ENCODE measurements around the gene BCAM. TPM values are rescaled to one million over a fixed set of nuclear protein-coding genes. Genes with fewer than 3 reads are reported as not detected.

BCAM gene
- total RNA-seq, 4 donors from 2014 or later = 83.5 to 139 (median 90.9) TPM

DNA sequence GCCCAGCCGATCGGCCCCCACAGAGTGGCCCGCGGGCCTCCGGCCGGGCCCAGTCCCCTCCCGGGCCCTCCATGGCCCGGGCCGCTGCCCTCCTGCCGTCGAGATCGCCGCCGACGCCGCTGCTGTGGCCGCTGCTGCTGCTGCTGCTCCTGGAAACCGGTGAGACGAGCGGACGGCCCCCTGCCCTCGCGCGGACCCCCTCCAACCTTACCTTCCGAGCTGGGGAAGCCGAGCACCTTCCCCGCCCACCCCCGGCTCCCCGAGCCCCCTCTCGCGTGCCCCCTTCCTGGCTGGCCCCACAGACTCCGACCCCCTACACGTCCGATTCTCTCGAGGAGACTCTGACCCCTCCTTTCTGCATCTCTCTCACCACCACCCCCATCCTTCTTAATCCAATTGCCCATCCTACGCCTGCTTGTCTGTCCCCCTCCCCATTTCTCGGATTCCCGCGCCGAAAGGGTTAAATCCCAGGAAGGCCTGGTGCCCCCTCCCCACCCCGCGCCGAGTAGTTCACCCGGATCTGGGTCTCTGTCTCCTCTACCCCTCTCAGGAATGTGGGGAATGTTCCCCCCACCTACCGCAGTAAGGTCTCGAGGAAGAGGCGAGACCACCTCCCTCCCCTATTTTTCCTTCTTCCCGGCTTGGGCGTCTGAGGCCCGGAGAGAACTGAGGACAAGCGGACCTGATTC is 37.7 kb downstream of the BCAM start:
- Histone ChIP-seq H3K36me3 (peaks cover 0 to 4% (median 0%) of the 10 kb centered on the region in 3 donors), H3K27ac (peak overlapping the region; percentile 92 to 100 (median 98)), H3K27me3 (no peaks in the 10 kb centered on the region), H3K4me3 (peak overlapping the region; percentile 74 to 100 (median 89)), H3K9me3 (no peaks in the 10 kb centered on the region), H3K4me1 (peaks cover 3 to 53% (median 17%) of the 10 kb centered on the region in 4 donors)
- TF ChIP-seq POLR2A (IDR thresholded peaks at IDR 0.05) = no peak
- TF ChIP-seq CTCF (IDR thresholded peaks at IDR 0.05) = peak in 1 of 5 experiments; percentile 10
- TF ChIP-seq EP300 (IDR thresholded peaks at IDR 0.05) = no peak
- DNase-seq (ENCODE audit: low spot score in 2 of 2) = no peak
- 1% methylated on average over 31 to 50 of the region's 51 CpGs for WGBS, 2 donors

DNA sequence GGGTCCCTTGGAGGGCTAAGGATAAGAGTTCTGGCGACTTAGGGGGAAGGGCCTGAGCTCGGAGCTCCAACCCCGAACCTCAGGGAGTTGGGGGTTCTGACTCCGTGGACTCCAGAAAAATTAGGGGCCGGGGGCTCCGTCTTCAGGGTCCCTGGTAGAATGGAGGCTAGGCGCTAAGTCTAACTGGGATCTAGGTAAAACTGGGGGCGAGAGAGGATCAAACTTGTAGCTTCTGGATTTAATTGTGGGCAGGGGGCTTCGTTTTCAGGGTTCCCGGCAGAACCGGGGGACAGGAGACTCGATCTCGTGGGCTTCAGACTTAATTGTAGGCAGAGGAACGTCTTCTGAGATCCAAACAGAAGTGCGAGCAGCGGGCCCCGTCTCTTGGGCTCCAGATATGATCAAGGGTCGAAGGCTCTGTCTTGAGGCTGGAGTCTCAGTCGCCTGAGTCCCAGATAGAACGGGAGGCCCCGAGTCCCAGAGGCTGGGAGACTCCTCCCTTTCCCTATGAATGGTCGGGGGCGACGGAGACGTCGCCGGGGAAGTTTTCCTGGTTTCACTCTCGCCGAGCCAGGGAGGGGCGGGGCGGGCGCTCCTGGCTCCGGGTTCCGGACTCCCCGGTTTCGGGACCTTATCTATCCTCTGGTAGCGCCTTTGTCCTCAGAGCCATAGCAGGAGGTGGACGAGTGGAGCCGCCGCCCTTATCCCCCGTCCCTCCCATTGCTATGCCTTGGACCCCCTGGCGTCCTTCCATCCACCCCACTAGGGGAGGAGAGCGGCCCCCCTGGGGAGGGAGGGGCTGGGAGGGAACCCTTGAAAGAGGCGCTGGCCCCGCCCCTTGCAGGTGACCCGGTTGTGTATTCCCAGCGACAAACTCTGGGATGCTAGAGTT is 38.5 kb downstream of the BCAM start:
- peak; percentile 62 to 65 for DNase-seq (ENCODE audit: low spot score in 2 of 2)
- peak overlapping the region; percentile 74 to 100 (median 89) for H3K4me3 ChIP-seq
- peaks cover 0 to 8% (median 0%) of the 10 kb centered on the region in 3 donors for H3K36me3 ChIP-seq
- no peaks in the 10 kb centered on the region for H3K9me3 ChIP-seq
- WGBS, 2 donors = 0 to 2% methylated on average over 30 to 43 of the region's 47 CpGs
- H3K27me3 ChIP-seq = no peaks in the 10 kb centered on the region
- H3K4me1 ChIP-seq = peaks cover 3 to 58% (median 17%) of the 10 kb centered on the region in 4 donors
- TF ChIP-seq CTCF (IDR thresholded peaks at IDR 0.05) (no peak), EP300 (IDR thresholded peaks at IDR 0.05) (peak; percentile 16 to 82), POLR2A (IDR thresholded peaks at IDR 0.05) (peak; percentile 18 to 68)
- H3K27ac ChIP-seq = peak overlapping the region; percentile 92 to 100 (median 98)

DNA sequence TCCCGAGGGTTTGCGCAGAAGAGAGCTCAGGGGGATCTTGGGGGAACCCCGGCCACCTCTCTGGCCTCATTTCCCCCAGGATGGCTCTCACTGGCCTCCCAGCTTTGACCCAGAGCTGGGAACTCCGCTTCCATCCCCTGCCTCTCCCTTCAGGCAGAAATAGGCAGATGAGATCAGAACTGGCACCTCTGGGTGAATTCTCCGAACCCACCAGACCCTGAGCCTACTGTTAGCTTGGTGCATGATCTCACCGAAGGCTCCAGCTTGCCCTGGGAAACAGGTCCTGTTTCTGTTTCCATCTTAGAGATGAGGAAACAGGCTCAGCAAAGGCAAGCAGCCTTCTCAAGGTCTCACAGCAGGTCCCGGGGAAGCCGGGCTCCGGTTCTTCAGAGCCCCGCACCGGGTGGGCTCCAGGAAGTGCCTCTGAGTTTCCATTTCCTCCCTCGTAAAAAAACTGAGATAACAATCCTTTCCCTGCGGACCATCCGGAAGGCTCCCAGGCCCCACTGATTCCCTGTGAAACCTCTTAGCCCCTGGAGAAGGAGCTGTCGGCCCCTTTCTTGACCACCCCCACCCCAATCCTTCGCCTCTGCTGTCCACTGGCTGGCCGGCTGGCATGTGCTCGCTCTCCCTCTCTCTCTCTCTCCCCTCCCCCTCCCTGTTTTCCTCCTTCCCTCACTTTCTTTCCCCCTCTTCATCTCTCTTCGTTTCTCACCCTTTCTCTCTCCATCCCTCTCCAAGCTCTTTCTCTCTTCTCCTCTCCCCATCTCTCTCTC is 39.3 kb downstream of the BCAM start:
- Histone ChIP-seq H3K9me3 (no peaks in the 10 kb centered on the region), H3K4me3 (peak overlapping the region; percentile 74 to 100 (median 89)), H3K4me1 (peaks cover 3 to 64% (median 17%) of the 10 kb centered on the region in 4 donors), H3K27ac (peak overlapping the region; percentile 92 to 100 (median 98)), H3K27me3 (no peaks in the 10 kb centered on the region), H3K36me3 (peaks cover 0 to 8% (median 0%) of the 10 kb centered on the region in 3 donors)
- no peak for DNase-seq (ENCODE audit: low spot score in 2 of 2)
- 7% methylated on average over 17 to 19 of the region's 19 CpGs for WGBS, 2 donors
- TF ChIP-seq EP300 (IDR thresholded peaks at IDR 0.05) (no peak), CTCF (IDR thresholded peaks at IDR 0.05) (no peak), POLR2A (IDR thresholded peaks at IDR 0.05) (no peak)

DNA sequence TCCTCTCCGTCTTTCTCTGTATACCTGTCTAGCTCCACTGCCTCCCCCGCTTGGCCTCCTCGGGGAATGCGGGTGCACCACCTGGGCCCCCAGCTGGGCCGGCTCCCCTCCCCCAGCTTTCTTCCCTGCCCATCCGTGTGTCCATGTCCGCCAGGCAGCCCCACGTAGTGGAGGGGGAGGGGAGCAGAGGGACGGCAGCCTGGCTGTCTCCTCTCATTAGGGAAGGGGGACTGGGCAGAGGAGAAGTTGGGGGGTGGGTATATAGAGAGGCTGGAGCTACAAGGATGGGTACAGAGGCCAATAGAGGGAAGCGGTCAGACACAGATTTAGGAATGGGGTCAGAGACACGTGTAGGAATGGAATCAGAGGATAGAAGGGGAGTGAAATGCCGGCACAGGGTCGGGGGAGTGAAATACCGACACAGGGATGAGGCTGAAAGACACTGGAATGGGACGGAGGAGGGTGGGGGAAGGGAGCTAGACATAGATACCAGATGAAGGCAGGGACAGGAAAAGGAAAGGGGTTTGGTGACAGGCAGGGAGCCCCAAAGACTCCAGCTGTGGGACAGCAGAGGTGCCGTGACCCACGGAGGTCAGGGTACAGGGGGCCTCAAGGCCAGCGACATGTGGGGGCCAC is 40.0 kb downstream of the BCAM start:
- Histone ChIP-seq H3K36me3 (peaks cover 0 to 13% (median 0%) of the 10 kb centered on the region in 3 donors), H3K9me3 (no peaks in the 10 kb centered on the region), H3K27ac (peak overlapping the region; percentile 92 to 100 (median 98)), H3K27me3 (no peaks in the 10 kb centered on the region), H3K4me1 (peaks cover 3 to 68% (median 17%) of the 10 kb centered on the region in 4 donors), H3K4me3 (peak overlapping the region; percentile 74 to 100 (median 89))
- TF ChIP-seq POLR2A (IDR thresholded peaks at IDR 0.05) (no peak), CTCF (IDR thresholded peaks at IDR 0.05) (no peak), EP300 (IDR thresholded peaks at IDR 0.05) (no peak)
- DNase-seq (ENCODE audit: low spot score in 2 of 2) = no peak
- WGBS, 2 donors = 21% methylated on average over 18 of the region's 18 CpGs
